HG02981 (cell line): ENCODE results near the gene GMEB2.
"Not testable (repeated sequence)": the region's sequence is repeated elsewhere in the genome, so short reads cannot be mapped to it uniquely, and the experiment has no call there.

ENCODE experiments used
- ATAC-seq: cut with Tn5 transposase; IDR thresholded peaks from one replicate; pipeline ENCODE4 v1.9.1; 2021; ENCODE audit warnings: mild to moderate bottlenecking, moderate library complexity; ENCODE audit not compliant: unreplicated experiment

GMEB2 gene, protein sequence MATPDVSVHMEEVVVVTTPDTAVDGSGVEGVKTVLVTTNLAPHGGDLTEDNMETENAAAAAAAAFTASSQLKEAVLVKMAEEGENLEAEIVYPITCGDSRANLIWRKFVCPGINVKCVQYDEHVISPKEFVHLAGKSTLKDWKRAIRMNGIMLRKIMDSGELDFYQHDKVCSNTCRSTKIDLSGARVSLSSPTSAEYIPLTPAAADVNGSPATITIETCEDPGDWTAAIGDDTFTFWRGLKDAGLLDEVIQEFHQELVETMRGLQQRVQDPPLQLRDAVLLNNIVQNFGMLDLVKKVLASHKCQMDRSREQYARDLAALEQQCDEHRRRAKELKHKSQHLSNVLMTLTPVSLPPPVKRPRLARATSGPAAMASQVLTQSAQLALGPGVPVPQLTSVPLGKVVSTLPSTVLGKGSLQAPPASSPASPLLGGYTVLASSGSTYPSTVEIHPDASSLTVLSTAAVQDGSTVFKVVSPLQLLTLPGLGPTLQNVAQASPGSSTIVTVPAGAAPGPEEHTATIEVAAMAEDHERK

DNA sequence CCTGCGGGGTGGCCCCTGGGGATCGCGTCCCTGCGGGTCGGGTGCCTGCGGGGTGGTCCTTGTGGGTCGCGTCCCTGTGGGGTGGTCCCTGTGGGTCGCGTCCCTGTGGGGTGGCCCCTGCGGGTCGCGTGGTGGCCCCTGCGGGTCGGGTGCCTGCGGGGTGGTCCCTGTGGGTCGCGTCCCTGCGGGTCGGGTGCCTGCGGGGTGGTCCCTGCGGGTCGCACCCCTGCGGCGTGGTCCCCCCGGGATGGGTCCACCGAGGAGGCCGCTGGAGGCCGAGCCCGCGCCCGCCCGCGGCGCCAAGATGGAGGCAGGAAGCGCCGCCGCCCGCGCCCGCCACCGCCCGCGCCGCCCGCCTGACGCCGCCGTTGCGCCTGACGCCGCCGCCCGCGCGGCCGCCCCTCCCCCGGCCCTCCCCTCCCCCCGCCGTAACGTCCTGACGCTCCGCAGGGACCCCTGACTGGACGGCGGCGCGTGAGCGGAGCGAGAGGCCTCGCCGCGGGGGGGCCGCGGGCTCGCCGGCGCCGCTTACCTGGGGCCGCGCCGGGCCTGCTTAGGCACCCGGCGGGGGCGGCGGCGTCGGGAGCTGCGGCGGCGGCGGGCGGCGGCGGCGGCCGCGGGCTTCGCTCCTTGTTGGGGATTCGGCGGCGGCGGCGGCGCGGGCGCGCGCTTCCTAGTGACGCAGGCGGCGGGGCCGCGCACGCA is at the start of gene GMEB2:
TSS of gene GMEB2 (minus strand) at position 678 of the 705 bp plus-strand sequence. CDS start 7,704 bp downstream, outside the sequence.
- peak; percentile 35 for ATAC-seq

DNA sequence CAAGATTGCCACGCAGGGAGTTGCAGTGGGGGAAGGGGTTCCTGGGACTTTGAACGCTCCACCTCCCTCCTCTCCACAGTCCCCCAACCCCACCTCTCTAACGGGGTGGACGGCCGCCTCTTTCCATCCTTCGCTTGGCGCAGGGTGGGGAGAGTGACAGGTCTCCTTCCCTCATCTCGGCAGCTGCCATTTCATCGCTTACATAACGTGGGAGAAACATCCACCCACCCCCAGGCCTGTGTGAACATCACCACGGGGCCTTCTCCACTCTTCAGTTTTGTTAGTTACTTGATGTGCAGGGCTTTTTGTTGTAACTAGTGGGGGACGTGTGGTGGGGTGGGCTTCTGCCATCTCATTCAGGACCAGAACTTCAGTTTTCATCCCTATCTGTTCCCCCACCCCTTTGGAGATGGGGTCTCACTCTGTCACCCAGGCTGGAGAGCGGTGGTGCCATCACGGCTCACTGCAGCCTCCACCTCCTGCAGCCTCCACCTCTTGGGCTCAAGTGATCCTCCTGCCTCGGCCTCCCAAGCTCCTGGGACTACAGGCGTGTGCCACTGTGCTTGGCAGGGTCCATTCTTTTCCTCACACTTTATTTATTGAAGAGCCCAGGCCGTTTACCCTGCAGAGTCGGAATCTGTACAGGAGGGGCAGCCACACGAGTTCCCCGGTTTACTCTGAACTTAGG is 48.9 kb upstream of the GMEB2 start:
- no peak for ATAC-seq

DNA sequence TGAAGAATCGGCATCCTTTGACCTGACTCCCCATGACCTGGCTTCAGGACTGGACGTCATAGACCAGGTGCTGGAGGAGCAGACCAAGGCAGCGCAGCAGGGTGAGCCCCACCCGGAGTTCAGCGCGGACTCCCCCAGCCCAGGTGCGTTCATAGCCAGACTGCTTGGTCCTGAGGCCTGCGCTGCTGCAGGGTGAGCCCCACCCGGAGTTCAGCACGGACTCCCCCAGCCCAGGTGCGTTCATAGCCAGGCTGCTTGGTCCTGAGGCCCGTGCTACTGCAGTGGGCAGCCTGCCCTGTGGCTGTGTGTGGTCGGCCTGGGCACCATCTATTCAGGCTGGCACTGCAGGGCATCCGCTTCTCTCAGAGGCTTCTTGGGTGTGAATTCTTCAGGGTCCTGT is 47.0 kb upstream of the GMEB2 start:
- no peak for ATAC-seq

DNA sequence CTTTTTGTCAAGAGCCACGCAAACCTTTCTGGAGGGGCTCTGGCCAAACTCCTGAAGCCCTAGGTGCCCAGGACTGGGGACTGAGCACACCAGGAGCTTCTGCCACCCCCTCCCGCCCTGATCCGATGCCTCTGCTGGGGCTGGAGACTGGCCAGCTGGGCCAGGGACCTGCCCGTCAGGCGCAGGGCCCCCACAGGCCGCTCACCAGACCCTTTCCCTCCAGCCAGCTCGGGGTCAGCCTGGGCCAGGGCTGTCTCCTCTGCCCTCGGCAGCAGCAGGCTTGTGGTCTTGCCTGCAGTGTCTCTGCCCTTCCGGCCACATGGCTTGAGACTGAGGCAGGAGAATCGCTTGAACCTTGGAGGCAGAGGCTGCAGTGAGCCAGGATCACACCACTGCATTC is 45.8 kb upstream of the GMEB2 start:
- no peak for ATAC-seq

DNA sequence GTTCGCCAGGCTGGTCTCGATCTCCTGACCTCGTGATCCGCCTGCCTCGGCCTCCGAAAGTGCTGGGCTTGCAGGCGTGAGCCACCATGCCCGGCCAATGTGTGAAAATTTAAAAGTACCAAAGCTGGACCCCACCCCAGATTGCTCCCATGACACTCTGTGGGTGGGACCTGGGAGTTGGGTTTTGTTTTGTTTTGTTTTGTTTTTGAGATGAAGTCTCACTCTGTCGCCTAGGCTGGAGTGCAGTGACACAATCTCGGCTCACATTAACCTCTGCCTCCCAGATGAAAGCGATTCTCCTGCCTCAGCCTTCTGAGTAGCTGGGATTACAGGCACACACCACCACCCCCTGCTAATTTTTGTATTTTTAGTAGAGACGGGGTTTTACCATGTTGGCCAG is 44.8 kb upstream of the GMEB2 start:
- ATAC-seq, result not testable (repeated sequence)

DNA sequence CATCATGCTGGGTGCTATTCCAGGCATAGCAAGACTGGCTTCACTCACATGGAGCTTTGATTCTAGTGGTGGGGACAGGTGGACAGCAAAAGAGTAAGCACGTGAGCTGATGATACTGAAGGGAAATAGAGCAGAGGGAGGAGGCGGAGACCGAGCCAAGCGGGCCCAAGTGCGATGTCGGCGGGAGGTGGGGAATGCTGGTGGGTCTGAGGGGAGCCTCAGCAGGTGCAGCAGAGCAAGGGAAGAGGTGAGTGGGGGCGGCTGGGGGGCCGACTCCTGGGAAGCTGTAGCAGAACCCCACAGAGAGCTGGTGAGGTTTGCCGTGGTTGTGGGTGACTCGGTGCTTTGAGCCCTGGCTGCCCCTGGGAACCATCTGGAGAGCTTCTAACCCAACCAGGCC is 41.5 kb upstream of the GMEB2 start:
- no peak for ATAC-seq

DNA sequence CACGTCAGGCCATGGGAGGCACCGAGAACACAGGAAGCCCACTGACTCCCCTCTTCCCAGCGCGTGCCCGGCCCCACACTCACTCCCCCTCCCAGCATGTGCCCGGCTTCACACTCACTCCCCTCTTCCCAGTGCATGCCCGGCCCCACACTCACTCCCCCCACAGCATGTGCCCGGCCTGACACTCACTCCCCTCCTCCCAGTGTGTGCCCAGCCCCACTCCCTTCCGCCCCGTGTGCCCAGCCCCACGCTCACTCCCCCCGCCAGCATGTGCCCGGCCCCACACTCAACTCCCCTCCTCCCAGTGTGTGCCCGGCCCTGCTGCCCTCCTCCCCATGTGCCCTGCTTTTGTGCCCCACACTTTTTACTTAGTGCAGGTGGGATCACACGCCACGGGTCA is 41.0 kb upstream of the GMEB2 start:
- ATAC-seq, result no peak

DNA sequence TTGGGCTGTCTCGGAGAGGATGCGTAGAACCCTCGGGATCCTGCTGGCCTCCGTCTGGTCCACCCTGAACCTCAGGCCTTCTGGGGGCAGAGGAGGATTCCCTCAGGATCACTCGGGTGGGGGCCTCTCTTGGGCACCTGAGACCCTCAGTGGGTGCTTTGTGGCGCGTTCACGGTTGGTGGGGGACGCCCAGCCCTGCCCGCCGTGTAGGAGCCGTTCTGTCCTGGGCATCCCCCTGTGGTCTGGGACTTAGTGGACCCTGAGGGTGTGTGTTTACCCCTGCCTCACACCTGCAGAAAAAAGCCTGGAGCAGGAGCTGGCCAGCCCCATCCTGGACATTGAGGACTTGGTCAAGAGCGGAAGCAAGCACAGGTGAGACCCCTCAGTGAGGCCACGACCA is 38.8 kb upstream of the GMEB2 start:
- ATAC-seq, result no peak

DNA sequence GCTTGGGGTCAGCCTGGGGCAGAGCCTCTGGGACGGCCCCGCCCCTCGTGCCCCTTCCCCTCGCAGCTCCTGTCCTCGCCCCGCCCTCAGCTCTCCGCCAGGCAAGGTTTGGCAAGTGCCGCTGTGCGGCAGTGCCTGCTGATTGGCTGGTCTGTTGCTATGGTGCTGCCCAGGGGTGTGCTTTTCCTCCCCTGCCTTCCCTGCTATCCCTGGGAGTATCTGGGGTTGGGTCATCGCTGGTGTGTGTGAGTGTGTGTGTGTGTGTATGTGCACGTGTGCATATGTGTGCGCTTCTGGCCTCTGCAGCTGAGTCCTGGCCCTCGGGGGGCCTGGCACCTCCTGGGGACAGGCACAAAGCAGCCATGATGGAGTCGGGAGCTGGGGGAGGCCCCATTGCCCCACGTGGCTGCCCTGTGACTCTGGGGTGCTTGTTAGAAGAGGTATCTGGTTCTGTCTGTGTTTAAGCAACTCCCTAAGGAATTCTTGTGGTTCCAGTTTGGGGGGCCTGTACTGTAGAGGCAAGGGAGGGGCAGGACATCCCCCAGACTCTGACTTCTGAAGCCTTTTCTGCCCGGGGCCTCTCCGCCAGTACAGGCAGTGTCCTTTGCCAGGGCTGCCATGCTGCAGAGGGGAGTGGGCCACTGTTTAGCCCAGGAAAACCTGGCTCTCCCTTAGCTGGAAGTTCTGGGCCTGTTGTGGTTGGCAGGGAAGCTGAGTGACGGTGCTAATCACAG is 38.1 kb upstream of the GMEB2 start:
- no peak for ATAC-seq

DNA sequence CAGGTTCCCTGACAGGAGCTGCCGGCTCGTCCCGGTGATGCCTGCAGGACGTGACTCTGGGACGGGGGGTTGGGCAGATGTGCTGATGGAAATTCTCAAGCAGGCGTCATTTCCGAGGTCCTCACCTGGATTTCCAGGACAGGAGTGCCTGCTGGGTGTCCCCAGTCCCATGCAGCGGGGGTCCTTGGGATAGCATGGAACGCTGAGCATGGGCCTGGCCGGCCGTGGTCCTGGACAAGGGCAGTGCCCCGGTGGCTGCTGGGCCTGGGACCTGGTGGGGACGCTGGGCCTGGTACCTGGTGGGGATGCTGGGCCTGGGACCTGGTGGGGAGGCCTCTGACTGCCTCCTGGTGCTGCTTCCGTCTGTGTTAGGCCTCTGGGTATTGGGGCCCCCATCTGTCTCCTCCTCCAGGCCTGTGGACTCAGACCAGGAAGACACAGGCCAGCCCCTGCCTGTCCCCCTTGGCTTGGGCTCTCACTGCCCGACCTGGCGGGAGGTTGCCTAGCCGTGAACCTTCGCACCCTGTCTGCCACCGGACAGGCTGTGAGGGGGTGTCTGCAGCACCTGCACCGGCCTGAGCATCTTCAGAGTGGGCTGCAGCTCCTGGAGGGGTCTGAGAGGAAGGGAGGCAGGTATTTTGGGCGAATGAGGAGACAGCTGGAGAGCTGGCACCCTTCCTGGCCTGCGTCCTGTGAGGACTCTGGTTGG is 37.4 kb upstream of the GMEB2 start:
- no peak for ATAC-seq

DNA sequence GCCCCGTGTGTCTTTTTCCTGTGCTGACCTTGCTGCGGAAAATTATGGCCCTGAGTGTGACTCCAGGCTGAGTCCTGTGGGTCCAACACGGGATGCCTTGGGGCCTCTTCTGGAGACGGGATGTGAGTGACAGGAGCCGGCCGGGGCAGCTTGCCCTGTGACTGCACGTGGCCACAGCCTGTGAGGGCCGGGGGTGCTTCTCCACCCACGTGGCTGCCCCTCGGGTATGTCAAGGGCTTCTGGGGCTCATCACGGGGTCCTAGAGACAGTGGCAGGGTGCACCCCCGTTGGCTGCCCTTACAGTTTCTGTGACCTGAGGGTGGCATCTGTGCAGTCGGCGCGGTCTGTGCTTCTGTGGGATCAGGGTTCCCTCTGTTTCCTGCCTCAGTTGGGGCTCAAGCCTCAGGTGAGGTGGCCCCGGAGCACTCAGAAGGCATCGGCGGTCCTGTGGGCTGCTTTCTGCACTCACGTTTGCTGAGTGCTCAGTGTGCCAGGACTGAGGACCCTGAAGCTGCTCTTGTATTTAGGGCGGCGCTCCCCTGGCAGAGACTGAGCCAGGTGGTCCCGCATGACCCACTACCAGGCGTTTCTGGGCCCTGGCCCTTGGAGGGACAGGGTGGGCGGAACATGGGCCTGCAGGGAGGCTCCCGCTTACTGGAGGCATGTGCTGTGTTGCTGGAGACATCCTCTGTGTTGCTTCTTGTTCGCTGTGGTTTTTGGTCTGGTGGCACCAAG is 36.6 kb upstream of the GMEB2 start:
- no peak for ATAC-seq

DNA sequence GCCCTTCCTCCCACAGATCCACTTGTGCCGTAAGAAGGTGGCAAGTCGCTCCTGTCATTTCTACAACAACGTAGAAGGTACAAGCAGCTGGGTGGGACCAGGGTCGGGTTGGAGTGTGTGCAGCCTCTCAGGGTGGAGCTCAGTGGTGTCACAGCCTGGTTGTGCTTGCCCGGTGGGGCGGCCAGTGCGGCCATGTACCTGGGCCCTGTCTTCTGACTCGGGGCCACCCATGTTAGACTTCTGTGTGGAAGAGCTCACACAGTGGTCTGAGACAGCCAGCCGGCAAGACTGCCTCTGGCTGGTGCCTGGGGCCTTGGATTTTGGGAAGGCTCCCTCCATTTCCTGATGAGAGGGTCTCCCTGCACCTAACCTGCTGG is 35.9 kb upstream of the GMEB2 start:
- ATAC-seq, result no peak

DNA sequence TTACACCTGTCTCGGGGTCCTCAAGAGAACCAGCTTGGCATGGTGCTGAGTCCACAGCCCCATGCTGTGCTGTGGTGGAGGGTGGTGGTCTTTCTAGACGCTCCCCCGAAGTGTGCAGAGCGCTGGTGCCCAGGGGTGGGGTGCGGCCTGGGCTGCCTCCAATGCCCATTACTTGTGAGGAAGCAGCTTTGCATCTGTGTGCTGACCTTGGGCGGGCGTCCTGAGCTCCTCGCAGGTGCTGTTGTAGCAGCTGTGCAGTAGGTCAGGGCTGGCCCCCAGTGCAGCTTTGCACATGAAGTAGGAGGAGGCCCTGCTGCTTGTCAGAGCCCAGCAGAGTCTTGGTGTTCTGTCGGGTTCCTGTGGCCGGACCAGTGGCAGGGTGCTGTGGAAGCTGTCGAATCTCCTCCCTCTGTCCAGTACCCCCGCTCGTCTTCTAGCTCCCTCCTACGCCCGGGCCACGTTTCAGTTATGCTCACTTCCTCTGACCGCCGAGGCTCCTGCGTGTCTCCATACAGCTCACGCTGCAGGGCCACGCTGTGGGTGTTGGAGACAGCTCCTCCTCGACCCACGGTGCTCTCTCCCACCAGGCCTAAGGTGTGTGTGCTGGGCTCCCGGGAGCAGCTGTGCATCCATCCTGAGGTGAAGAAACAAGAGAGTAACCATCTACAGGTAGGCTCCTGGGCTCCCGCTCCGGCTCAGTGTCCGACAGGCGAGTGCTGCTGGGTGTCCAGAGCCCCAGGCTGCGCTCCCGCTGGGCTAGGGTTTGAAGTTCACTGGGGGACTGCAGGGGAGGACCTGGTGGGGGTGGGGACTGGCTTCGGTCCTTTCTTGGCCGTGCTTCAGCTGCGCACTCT is 35.3 kb upstream of the GMEB2 start:
- no peak for ATAC-seq

DNA sequence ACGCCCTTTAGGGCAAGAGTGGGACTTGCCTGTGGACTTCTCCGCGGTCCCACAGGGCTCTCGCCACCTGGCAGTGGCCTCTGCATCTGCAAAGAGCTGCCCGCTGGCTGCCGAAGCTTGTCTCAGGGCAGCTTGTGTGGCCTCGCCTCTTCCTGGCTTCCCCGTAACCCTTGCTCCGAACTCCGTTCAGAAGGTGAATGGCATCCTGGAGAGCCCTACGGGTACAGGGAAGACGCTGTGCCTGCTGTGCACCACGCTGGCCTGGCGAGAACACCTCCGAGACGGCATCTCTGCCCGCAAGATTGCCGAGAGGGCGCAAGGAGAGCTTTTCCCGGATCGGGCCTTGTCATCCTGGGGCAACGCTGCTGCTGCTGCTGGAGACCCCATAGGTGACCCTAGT is 34.2 kb upstream of the GMEB2 start:
- ATAC-seq, result no peak

DNA sequence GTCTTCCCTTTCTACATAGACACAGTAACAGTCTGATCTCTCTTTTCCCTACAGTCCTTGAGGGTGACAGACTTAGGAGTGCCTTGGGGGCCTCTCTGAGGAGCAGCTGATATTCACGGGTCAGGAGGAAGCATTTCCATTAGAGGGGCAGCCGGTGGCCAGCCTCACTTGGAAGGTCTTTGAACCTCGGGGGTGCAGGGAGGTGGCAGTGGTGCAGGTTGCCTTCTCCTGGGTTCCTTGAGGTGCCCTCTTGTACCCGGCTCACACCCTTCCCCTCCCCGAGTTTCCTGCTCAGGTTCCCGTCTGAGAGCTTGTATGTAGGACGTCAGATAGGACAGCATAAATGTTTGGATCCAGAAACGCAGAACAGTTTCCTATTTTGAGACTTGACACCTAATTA is 33.7 kb upstream of the GMEB2 start:
- ATAC-seq, result no peak

DNA sequence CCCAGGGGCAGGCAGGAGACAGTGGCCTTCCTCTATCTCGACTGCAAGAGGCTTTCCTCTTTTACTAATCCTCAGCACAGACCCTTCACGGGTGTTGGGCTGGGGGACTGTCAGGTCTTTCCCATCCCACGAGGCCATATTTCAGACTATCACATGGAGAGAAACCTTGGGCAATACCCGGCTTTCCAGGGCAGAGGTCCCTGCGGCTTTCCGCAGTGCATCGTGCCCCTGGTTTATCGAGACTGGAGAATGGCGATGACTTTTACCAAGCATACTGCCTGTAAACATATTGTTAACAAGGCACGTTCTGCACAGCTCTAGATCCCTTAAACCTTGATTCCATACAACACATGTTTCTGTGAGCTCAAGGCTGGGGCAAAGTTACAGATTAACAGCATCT is 33.3 kb upstream of the GMEB2 start:
- not testable (repeated sequence) for ATAC-seq

DNA sequence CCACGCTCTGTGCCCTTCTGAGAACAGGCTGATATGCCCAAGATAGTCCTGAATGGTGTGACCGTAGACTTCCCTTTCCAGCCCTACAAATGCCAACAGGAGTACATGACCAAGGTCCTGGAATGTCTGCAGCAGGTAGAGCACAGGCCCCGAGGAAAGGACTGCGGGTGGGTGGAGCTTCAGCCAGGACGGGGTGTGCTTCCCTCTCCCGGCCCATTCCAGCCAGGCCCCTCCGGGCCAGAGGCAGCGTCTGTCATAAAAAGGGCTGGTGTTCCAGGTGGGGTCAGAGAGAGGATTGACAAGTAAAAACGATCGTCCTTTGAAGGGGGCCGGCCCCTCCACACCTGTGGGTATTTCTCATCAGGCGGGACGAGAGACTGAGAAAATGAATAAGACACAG is 32.5 kb upstream of the GMEB2 start:
- no peak for ATAC-seq

DNA sequence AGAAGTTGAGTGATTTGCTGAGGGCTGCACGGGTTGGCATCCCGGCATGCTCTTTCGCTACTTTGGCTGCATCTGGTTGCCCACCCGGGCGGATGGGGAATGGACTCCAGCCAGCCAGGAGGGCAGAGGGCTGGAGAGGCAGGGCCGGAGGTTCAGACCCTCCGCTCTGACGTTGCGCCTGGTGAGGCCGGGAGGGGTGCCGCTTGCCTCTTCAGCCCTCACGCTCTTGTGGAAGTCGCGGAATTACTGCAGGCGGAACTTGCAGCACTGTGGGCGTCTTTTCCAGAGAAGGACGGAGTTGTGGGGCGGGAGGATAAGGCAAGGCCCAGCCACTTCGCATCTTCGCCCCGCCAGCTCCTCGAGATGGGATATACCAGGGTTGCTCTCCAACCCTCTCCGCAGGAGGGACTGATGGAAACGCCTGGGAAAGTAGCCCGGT is 31.9 kb upstream of the GMEB2 start:
- peak; percentile 20 for ATAC-seq
